SIG-M5 (cell line): ENCODE data around the gene COLGALT1.

ENCODE experiments used
- DNase-seq: peaks from one replicate; lab custom pipeline; 2025; lab: John Stamatoyannopoulos, UW

Gene COLGALT1

DNA sequence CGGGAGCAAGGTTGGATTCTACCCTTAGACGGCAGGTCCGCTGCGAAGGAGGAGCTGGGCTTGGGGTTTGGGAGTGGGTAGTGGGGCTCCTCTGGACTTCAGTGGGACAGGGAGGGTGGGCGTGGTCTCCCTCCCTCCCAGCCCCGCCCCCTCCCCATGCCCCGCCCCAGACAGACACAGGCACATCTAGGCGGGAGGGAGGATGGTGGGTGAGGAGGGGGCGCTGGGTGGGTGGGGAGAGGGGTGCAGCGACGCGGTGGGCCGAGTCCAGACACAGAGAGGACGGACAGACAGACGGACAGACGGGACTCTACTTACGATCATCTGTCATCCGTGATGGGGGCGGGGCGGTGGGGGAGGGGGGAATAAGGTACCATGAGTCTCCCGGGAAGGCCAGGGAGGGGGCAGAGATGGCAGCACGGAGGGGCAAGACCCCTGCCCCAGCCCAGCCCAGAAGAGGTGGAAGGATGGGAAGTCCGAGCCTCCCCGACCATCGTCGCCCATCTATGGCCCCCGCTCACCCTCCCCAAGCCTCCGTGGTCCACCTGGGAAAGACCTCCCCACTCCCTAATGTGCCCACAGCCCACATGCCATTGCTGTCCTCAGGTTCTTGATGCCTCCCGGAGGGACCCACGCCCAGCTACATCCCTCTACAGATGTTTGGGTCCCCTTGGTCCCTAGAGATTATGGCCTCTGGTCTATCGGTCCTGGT lies 67.9 kb downstream of the COLGALT1 start:
- no peak for DNase-seq

DNA sequence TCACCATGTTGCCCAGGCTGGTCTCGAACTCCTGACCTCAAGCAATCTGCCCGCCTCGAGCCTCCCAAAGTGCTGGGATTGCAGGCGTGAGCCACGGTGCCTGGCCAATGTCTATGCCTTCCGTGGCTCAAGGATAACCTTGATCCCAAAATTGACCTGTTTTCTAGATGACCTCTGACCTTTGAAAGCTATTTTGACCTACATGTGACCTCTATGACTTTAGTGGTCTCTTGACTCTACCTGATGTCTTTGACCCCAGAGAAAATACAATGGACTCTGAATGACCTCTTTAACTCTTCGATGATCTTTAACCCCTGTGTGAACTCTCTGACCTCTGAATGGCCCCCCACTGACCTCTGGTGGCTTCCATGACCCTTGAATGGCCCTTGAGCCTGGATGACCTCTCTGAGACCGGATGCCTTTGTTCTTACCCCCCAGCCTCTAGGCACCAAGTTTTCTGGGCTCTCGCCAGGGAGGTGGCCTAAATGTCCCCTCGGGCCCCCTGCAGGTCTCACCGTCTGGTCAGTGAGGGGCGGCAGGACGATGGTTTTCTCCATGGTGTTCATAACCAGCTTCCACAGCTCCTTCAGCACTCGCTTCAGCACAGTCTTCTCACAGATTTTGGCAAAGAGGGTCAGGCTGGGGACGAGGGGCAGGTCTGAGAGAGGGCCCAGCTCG lies 69.0 kb downstream of the COLGALT1 start:
- DNase-seq: no peak

DNA sequence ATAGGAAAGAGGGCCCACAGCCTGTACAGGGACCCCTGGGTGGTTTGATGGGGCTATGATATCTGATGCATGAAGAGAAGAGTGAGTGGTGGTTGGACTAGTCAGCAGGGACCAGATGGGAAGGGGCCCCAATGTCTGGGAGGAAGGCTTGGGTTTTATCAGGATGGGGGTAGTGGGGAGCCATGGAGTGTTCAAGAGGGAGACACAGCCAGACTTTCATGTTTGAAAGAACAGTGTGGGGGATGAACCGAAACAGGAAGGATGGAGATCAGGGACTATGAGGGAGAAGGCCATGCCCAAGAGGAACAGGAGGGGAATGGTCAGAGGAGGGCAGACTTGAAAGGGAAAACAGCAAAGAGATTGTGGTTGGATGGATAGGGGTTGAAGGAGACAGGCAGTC lies 69.6 kb downstream of the COLGALT1 start:
- no peak for DNase-seq

DNA sequence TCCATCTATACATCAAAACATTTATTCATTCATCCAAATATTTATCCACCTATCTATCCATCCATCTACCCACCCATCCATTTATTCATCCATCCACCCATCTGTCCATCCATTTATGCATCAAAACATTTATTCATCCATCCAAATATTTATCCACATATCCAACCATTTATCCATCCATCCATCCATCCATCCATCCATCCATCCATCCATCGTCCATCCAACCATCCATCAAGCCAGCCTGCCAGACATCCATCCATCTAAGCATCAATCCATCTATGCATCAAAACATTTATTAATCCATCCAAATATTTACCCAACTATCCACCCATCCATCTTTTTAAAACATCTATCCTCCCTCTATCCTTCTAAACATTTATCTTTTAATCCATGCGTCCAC lies 70.5 kb downstream of the COLGALT1 start:
- no peak for DNase-seq

DNA sequence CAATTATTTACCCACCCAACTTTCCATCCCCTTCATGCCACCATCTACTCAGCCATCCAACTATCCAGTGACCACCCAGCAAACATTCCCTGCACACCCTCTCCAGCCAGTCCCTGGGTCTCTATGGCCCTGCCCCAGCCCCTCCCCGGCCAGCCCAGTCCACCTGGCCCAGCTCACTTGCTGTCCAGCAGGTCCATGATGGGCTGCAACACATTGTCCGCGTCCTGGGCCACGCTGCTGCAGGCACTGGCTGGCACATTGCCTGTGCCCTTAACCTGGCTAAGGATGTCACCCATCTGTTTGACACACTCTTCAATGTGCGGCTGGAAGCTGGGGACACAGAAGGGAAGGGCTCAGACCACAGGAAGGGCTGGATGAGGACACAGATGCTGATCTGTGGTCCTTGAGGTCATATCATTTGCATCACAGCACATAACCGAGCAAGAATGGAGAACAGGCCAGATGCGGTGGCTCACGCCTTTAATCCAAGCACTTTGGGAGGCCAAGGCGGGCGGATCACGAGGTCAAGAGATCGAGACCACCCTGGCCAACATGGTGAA lies 71.1 kb downstream of the COLGALT1 start:
- DNase-seq: no peak

DNA sequence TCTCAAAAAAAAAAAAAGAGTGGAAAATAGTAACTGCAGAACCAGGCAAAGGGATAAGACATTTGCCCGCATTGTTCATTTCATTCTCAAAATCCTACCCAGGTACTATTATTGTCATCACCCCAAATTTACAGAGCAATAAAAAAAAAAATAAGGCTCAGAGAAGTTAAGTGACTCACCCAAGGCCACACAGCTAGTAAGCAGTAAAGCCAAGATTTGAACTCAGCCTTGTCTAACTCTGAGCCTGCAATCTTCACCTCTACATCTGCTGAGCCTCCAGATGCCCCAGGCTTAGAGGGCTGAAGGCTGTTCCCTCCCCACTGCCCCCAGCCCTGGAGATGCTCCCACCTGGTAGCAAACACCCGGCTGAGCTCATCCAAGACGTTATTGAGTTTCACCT lies 71.7 kb downstream of the COLGALT1 start:
- no peak for DNase-seq

DNA sequence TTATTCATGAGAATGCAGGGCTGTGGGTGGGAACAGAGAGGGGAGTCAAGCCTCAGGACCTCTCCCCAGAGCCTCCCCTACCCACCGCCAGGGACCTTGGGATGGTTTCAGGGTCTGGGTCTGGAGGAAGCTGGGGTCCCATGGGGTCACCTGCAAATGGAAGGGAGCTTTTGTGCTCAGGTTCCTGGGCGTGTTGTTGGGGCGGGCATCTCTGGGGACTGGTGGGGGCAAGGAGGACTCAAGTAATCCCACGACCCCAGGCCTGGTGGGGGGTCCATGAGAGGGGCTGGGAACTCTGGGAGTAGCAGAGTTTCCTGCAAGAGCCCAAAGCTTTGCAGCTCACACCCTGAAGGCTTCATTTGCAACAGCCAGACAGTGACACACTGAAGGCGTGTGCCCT lies 72.5 kb downstream of the COLGALT1 start:
- no peak for DNase-seq

DNA sequence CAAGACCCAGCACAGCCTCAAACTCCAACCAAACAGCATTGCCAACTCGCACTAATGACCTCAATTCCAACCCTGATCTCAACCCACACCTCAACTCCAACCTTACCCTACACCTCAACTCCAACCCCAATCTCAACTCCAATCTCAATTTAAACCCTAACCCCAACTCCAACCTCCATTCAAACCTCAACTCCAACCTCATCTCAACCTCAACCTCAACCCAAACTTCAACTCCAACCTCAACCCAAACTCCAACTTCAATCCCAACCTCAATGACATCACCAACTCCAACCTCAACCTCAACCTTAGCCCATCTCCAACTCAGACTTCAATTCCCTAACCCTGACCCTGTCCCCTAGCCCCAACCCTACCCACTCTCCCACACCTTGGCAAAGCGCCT lies 74.3 kb downstream of the COLGALT1 start:
- DNase-seq: no peak

DNA sequence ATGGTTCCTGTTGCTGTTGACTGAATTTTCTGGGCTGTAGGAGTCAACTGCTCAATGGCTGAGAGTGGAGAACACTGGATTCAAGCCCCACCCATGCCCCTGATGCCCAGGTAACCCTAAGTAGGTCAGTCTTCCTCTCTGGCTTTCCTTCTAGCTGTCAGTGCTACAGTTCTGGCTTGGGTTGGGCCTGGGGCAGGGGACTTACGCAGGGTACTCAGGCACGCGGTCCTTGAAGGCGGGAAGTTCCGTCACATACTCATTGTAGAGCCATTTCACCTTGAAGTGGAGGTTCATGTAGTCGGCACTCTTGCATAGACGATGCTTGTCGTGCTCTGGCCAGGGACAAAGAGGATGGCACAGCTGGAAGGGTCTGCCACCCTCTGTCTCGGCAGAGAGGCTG lies 77.1 kb downstream of the COLGALT1 start:
- no peak for DNase-seq
